DOHH2 (cell line): Measurements from ENCODE around the gene DYNC2H1.

ENCODE experiments used
- H3F3A ChIP-seq: fragments of 200-600 bp; sonication (generic), shearing (Covaris generic); 2 replicates; pipeline ENCODE4 v1.6.0; 2016; ENCODE audit warnings: antibody characterized with exemption, mild to moderate bottlenecking; ENCODE audit not compliant: control insufficient read depth, insufficient read depth
- H3K27ac ChIP-seq: fragments of 200-600 bp; sonication (generic); 2 replicates; pipeline ENCODE4 v1.5.1; 2014; ENCODE audit warnings: low read depth, mild to moderate bottlenecking, low read length, moderate library complexity
- H3K27me3 ChIP-seq: fragments of 200-600 bp; sonication (generic); 2 replicates; pipeline ENCODE4 v1.6.1; 2014; ENCODE audit warnings: mild to moderate bottlenecking, low read length, mixed read lengths; ENCODE audit not compliant: control insufficient read depth
- H3K36me3 ChIP-seq: fragments of 200-600 bp; sonication (generic); 2 replicates; pipeline ENCODE4 v1.6.1; 2014; ENCODE audit warnings: mild to moderate bottlenecking, low read length, moderate library complexity, mixed read lengths; ENCODE audit not compliant: control insufficient read depth
- H3K4me1 ChIP-seq: fragments of 200-600 bp; sonication (generic); 2 replicates; pipeline ENCODE4 v1.6.1; 2014; ENCODE audit warnings: mild to moderate bottlenecking, low read length, mixed read lengths; ENCODE audit not compliant: control insufficient read depth
- H3K4me2 ChIP-seq: fragments of 200-600 bp; sonication (generic); 2 replicates; pipeline ENCODE4 v1.6.0; 2014; ENCODE audit warnings: mild to moderate bottlenecking, low read length, moderate library complexity
- H3K4me3 ChIP-seq: fragments of 200-600 bp; sonication (generic); 2 replicates; pipeline ENCODE4 v1.5.1; 2014; ENCODE audit warnings: mild to moderate bottlenecking, low read length, mixed read lengths
- H3K79me2 ChIP-seq: fragments of 200-600 bp; sonication (generic); 2 replicates; pipeline ENCODE4 v1.6.1; 2014; ENCODE audit warnings: mild to moderate bottlenecking, low read length, mixed read lengths; ENCODE audit not compliant: control insufficient read depth
- H3K9me2 ChIP-seq: fragments of 200-600 bp; sonication (generic); replicated peaks from 2 replicates; pipeline ENCODE4 v1.6.1; 2014; ENCODE audit warnings: mild to moderate bottlenecking, low read length, mixed read lengths; ENCODE audit not compliant: control insufficient read depth
- H3K9me3 ChIP-seq: fragments of 200-600 bp; sonication (generic); 2 replicates; pipeline ENCODE4 v1.6.1; 2014; ENCODE audit warnings: antibody characterized with exemption, low read length, mixed read lengths; ENCODE audit not compliant: control insufficient read depth, insufficient read depth
- H4K20me1 ChIP-seq: fragments of 200-600 bp; sonication (generic); 2 replicates; pipeline ENCODE4 v1.6.0; 2014; ENCODE audit warnings: low read depth, mild to moderate bottlenecking, antibody characterized with exemption, low read length, moderate library complexity; ENCODE audit not compliant: control insufficient read depth, insufficient read depth
- EZH2phosphoT487 ChIP-seq: fragments of 200-600 bp; sonication (generic); IDR thresholded peaks from 2 replicates; pipeline ENCODE4 v1.6.1; 2017; ENCODE audit warnings: borderline replicate concordance, mild to moderate bottlenecking, antibody characterized with exemption, low read length, moderate library complexity, mixed read lengths
- TF ChIP-seq, protein P1 (sequence below): fragments of 200-600 bp; sonication (generic); IDR thresholded peaks from one replicate; pipeline ENCODE4 v1.5.1; 2014; ENCODE audit warnings: antibody characterized with exemption, mild to moderate bottlenecking, low read depth, low read length; ENCODE audit not compliant: poor library complexity, severe bottlenecking

DYNC2H1 gene

DNA sequence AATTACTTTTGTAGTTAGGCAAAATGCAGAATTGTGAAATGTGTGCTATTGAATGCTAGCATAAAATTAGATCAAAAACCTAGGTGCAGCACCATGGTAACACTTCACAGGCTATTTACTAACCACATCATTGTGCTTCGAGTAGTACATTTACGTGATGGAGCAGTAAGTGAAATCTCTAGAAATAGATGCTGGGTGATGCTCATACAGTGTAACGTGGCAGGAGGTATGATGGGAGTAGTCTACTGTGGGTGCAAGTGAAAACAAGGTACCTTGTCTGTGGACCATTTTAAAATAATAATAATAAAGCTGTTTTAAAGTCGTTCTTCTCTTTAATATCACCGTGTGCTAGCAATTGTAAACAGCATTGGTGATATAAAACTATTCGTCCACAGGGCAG, 132.3 kb downstream of the DYNC2H1 start:
- H4K20me1 ChIP-seq, result no peaks in the 10 kb centered on the region
- no peak overlapping the region for H3K4me2 ChIP-seq
- no peaks in the 10 kb centered on the region for H3K36me3 ChIP-seq
- no peaks in the 10 kb centered on the region for H3K27me3 ChIP-seq
- H3K79me2 ChIP-seq, result no peaks in the 10 kb centered on the region
- H3K9me2 ChIP-seq, result no peaks in the 10 kb centered on the region
- no peaks in the 10 kb centered on the region for H3K9me3 ChIP-seq
- no peaks in the 10 kb centered on the region for H3F3A ChIP-seq
- no peak overlapping the region for H3K27ac ChIP-seq
- TF ChIP-seq EZH2phosphoT487, result no peak
- TF ChIP-seq, protein P1, sequence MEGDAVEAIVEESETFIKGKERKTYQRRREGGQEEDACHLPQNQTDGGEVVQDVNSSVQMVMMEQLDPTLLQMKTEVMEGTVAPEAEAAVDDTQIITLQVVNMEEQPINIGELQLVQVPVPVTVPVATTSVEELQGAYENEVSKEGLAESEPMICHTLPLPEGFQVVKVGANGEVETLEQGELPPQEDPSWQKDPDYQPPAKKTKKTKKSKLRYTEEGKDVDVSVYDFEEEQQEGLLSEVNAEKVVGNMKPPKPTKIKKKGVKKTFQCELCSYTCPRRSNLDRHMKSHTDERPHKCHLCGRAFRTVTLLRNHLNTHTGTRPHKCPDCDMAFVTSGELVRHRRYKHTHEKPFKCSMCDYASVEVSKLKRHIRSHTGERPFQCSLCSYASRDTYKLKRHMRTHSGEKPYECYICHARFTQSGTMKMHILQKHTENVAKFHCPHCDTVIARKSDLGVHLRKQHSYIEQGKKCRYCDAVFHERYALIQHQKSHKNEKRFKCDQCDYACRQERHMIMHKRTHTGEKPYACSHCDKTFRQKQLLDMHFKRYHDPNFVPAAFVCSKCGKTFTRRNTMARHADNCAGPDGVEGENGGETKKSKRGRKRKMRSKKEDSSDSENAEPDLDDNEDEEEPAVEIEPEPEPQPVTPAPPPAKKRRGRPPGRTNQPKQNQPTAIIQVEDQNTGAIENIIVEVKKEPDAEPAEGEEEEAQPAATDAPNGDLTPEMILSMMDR, result no peak
- H3K4me1 ChIP-seq, result no peaks in the 10 kb centered on the region
- no peak overlapping the region for H3K4me3 ChIP-seq

- Histone ChIP-seq H3K4me1 (no peaks in the 10 kb centered on the region), H3K4me3 (no peak overlapping the region), H4K20me1 (no peaks in the 10 kb centered on the region), H3K36me3 (no peaks in the 10 kb centered on the region), H3K27me3 (no peaks in the 10 kb centered on the region), H3K9me2 (no peaks in the 10 kb centered on the region), H3K4me2 (no peak overlapping the region), H3K79me2 (no peaks in the 10 kb centered on the region), H3F3A (no peaks in the 10 kb centered on the region), H3K27ac (no peak overlapping the region), H3K9me3 (no peaks in the 10 kb centered on the region)
- no peak for TF ChIP-seq EZH2phosphoT487
- TF ChIP-seq, protein P1, result no peak
Measured at GRCh38 chr11:103254123-103254522, 144.9 kb downstream of the DYNC2H1 start.

GRCh38 chr11:103257360-103257759, 148.1 kb downstream of the DYNC2H1 start:
- no peaks in the 10 kb centered on the region for H3K27me3 ChIP-seq
- no peak overlapping the region for H3K4me2 ChIP-seq
- H3K36me3 ChIP-seq, result no peaks in the 10 kb centered on the region
- no peaks in the 10 kb centered on the region for H3F3A ChIP-seq
- H3K27ac ChIP-seq, result no peak overlapping the region
- no peaks in the 10 kb centered on the region for H3K79me2 ChIP-seq
- H3K4me1 ChIP-seq, result no peaks in the 10 kb centered on the region
- TF ChIP-seq, protein P1, result peak; percentile 35
- TF ChIP-seq EZH2phosphoT487, result no peak
- no peaks in the 10 kb centered on the region for H3K9me2 ChIP-seq
- H3K4me3 ChIP-seq, result no peak overlapping the region
- no peaks in the 10 kb centered on the region for H3K9me3 ChIP-seq
- H4K20me1 ChIP-seq, result no peaks in the 10 kb centered on the region
